GM10847 (cell line): ENCODE data around the gene SEC16B.

ENCODE experiments used
- POLR2A ChIP-seq: IDR thresholded peaks from 2 replicates; pipeline ENCODE4 v1.6.1; 2011; ENCODE audit not compliant: insufficient read length; ENCODE audit errors: extremely low read depth

SEC16B gene

DNA sequence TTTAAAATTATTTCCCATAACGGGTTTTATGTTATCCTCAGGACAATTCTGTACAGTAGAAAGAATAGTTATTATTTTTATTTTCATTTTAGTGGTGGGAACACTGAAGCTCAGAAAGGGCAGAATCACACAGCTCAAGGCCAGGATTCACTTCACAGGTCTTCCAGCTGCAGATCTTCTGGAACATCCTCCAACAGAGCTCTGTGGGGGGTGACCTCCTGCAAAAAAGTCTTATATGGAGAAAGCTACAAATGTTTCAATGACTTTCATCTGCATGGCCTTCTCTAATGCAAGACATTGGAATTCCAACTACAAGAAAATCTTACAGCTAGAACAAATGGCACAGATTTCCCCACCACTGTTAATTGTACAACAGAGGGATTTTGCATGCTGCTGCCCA lies 64.2 kb downstream of the SEC16B start:
- TF ChIP-seq POLR2A: no peak

DNA sequence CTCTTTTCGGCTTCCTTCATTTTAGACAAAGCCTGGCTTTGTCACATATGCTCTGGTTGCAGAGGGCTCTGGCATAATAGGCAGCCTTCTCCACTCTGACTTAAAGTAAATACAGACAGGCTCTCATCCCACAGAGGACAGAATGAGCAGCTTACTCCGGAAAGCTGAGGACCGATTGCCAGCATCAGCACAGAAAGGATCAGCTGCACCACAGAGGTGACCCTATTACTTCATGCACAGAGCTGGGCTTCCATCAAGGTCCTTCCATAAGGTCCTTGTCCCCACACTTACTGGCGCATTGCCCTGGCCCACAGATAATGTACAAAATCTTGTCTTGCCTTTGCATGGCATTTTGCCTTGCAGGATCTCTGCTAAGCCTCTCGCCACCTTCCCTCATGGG lies 67.6 kb downstream of the SEC16B start:
- TF ChIP-seq POLR2A: no peak

GRCh38 chr1:177897998-177898654 lies 71.7 kb downstream of the SEC16B start:
- TF ChIP-seq POLR2A: no peak

GRCh38 chr1:177897281-177897997 lies 72.4 kb downstream of the SEC16B start:
- TF ChIP-seq POLR2A: no peak
